Right atrium auricular region (tissue), 2 donors: ENCODE results near the gene HEXD. TPM values are rescaled to one million over a fixed set of nuclear protein-coding genes. Genes with fewer than 3 reads are reported as not detected.

ENCODE experiments used
- DNase-seq: peaks from one replicate; pipeline ENCODE4 v3.0.0-alpha.2; 2019; ENCODE audit warnings: low spot score
- H3K27ac ChIP-seq, 2 donors: fragments of 200-600 bp; sonication (generic); 1 replicate in 1 of 2; 2 replicates in 1 of 2; pipeline ENCODE4 v1.5.1; 2016 to 2019
- H3K27me3 ChIP-seq, 2 donors: fragments of 200-600 bp; sonication (generic); one replicate each; pipeline versions ENCODE4 v1.5.1 to v1.6.0; 2017 to 2019
- H3K36me3 ChIP-seq: fragments of 200-600 bp; sonication (generic); one replicate; pipeline ENCODE4 v1.5.1; 2016
- H3K4me1 ChIP-seq, 2 donors: fragments of 200-600 bp; sonication (generic); one replicate each; pipeline versions ENCODE4 v1.5.1 to v1.6.0; 2017 to 2019
- H3K4me3 ChIP-seq, 2 donors: fragments of 200-600 bp; sonication (generic); 1 replicate in 1 of 2; 2 replicates in 1 of 2; pipeline ENCODE4 v1.5.1; 2017 to 2019; ENCODE audit warnings: mild to moderate bottlenecking in 1 of 2, moderate library complexity in 1 of 2
- H3K9me3 ChIP-seq, 2 donors: fragments of 200-600 bp; sonication (generic); one replicate each; pipeline ENCODE4 v1.5.1; 2019
- total RNA-seq, 2 donors: library from RNA; depleted of rRNA; stranded (reverse); fragments of >200 nt; gene quantifications; one replicate each; pipeline ENCODE4 v1.1.0, GENCODE V29; 2016
- TF ChIP-seq, protein P1 (sequence below), 2 donors: fragments of 200-600 bp; sonication (generic); IDR thresholded peaks; one replicate each; pipeline ENCODE4 v1.5.1; 2019; ENCODE audit warnings: antibody characterized with exemption in 2 of 2

The HEXD gene
- total RNA-seq, 2 donors from 2014 or later = 11.3 to 15.6 TPM

DNA sequence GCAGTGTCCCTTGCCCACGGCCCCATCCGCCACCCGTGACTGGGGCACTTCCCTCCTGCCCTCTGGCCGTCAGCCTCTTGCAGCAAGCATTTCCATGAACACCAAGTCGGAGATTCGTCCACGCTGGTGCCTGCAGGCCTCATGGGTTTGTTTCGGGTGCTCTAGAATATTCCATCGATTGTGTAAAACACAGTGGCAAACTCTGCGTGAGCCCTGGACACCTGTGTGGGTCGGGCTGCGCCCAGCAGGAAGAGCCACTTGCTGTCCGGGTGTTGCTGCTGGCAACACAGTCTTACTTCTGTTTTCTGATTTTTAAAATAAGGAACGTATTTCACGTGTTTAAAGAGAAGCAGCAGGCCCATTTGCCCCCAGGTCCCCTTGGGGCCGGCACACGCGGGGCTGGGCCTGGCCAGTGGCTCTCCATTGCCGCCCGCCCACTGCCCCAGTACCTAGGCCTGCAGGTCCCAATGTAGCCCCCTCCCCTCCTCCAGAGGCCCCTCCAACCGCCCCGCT is 22.4 kb downstream of the HEXD start:
- TF ChIP-seq, protein P1, sequence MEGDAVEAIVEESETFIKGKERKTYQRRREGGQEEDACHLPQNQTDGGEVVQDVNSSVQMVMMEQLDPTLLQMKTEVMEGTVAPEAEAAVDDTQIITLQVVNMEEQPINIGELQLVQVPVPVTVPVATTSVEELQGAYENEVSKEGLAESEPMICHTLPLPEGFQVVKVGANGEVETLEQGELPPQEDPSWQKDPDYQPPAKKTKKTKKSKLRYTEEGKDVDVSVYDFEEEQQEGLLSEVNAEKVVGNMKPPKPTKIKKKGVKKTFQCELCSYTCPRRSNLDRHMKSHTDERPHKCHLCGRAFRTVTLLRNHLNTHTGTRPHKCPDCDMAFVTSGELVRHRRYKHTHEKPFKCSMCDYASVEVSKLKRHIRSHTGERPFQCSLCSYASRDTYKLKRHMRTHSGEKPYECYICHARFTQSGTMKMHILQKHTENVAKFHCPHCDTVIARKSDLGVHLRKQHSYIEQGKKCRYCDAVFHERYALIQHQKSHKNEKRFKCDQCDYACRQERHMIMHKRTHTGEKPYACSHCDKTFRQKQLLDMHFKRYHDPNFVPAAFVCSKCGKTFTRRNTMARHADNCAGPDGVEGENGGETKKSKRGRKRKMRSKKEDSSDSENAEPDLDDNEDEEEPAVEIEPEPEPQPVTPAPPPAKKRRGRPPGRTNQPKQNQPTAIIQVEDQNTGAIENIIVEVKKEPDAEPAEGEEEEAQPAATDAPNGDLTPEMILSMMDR (IDR thresholded peaks at IDR 0.05) = no peak
- H3K4me3 ChIP-seq = peak overlapping the region in 1 of 2 donors; percentile 13
- peaks cover 0 to 12% of the 10 kb centered on the region in 2 donors for H3K4me1 ChIP-seq
- H3K27me3 ChIP-seq = no peaks in the 10 kb centered on the region
- H3K27ac ChIP-seq = peak overlapping the region in 1 of 2 donors; percentile 12
- peaks cover 7% of the 10 kb centered on the region for H3K36me3 ChIP-seq
- DNase-seq = no peak
- no peaks in the 10 kb centered on the region for H3K9me3 ChIP-seq

DNA sequence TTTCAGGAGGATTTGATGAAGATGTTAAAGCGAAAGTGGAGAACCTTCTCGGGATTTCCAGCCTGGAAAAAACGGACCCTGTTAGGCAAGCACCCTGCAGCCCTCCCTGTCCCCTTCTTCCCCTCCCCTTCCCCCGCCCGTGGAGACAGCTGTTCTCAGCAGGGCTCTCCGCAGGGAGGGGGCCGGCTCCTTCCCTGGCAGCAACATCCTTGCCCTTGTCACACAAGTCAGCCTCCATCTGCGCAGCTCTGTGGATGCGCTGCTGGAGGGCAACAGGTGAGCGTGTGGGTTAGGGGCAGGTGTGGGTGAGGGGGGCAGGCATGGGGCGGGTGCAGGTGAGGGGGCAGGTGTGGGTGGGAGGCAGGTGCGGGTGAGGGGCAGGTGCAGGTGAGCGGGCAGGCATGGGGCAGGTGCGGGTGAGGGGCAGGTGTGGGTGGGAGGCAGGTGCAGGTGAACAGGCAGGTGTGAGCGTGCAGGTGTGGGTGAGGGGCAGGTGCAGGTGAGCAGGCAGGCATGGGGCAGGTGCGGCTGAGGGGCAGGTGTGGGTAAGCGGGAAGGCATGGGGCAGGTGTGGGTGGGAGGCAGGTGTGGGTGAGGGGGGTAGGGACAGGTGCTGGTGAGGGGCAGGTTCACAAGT is 23.0 kb downstream of the HEXD start:
- TF ChIP-seq, protein P1 (IDR thresholded peaks at IDR 0.05) = no peak
- H3K4me3 ChIP-seq = peak overlapping the region in 1 of 2 donors; percentile 13
- no peaks in the 10 kb centered on the region for H3K9me3 ChIP-seq
- H3K27ac ChIP-seq = peak overlapping the region in 1 of 2 donors; percentile 12
- peaks cover 0 to 18% of the 10 kb centered on the region in 2 donors for H3K4me1 ChIP-seq
- no peaks in the 10 kb centered on the region for H3K27me3 ChIP-seq
- DNase-seq = no peak
- peaks cover 7% of the 10 kb centered on the region for H3K36me3 ChIP-seq

DNA sequence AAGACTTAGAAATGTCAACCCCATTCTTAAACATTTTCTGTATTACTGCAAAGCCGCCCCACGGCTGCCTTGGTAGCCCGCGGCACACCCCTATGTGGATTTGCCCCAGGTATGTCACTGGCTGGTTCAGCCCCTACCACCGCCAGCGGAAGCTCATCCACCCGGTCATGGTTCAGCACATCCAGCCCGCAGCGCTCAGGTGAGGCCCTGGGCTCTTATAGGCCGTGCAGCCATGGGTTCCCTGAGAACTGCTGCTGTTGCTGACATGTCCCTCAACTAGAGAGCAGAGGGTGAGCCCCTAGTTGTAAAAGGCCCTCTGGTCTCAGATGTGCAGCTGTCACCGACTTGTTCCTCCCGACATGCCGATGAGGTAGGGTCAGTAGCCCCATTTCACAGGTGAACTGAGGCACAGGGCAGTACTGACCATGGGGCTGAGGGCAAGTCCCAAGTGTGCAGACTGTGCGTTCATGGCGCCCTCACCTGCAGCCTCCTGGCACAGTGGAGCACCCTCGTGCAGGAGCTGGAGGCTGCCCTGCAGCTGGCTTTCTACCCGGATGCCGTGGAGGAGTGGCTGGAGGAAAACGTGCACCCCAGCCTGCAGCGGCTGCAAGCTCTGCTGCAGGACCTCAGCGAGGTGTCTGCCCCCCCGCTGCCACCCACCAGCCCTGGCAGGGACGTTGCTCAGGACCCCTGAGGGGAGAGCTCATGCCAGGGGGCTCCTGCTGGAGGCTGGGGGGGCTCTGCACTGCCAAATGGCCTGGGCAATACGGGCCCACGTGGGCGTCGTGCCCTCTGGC is 23.7 kb downstream of the HEXD start:
- Histone ChIP-seq H3K36me3 (peaks cover 6% of the 10 kb centered on the region), H3K27me3 (no peaks in the 10 kb centered on the region), H3K27ac (no peak overlapping the region), H3K9me3 (no peaks in the 10 kb centered on the region), H3K4me3 (no peak overlapping the region), H3K4me1 (peaks cover 0 to 18% of the 10 kb centered on the region in 2 donors)
- DNase-seq = no peak
- TF ChIP-seq, protein P1 (IDR thresholded peaks at IDR 0.05) = no peak

DNA sequence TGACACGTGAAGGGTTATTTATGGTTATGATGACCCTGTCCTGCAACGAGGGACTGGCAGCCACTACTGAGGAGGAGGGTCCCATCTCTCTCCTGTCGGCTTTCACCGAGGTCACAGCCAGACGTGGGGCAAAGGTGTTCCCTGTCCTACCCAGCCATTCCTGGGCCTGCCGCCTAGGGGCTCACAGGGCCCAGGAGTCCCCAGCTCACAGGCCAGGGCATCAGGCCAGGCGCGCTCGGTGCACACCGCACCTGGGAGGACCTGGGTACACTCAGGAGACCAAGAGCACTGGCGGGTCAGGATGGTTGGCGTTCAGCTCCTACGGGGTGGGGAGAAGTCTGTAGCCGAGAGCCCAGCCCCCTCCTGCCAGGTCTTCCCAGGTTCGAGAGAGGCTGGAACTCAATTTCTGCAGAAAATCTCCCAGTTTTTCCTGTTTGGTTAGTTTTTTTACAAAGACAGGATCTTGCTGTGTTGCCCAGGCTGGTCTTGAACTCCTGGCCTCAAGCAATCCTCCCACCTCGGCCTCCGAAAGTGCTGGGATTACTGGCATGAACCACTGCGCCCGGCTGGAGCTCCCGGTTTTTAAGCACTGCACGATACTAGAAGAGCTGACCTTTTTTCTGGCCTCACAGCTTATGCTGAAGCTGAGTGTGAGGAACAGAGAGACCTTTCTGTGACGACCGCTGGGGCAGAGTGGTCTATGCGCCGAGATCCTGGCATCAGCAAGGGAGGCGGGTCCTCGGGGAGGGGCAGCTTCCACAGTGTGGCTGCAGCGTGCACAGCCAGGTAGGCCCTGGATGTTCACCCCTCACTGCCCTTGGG is 24.7 kb downstream of the HEXD start:
- Histone ChIP-seq H3K9me3 (no peaks in the 10 kb centered on the region), H3K27ac (no peak overlapping the region), H3K36me3 (no peaks in the 10 kb centered on the region), H3K27me3 (no peaks in the 10 kb centered on the region), H3K4me3 (no peak overlapping the region), H3K4me1 (peaks cover 0 to 18% of the 10 kb centered on the region in 2 donors)
- DNase-seq = no peak
- TF ChIP-seq, protein P1 (IDR thresholded peaks at IDR 0.05) = no peak

DNA sequence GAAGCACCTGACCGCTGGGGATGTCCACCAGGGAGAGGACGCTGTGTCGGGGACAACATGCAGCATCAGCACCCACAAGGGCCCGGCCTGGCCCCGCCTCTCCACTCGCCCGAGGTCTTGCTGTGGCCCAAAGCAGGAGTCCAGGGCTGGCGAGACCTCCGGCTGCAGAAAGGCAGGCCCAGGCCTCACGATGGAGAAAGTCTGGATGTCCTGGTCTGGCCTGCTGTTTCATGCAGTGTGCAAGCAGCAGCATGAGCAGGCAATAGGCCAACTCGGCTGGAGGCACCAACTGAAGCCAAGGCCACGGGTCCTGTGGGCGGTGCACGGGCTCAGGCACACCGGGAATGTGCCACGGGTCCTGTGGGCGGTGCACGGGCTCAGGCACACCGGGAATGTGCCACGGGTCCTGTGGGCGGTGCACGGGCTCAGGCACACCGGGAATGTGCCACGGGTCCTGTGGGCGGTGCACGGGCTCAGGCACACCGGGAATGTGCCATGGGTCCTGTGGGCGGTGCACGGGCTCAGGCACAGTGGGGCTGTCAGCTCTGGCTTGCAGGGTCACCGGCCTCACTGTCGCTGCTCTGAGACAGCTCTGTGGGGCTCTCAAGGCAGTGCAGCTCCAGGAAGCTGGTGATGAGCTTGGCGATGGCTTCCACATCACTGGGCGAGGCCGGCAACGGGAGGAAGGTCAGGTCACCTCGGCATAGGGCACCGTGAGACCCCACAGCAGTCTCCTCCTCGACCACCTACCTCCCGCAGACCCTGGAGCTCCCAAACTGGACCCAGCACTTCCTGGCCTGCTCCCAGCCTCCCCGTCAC is 25.5 kb downstream of the HEXD start:
- TF ChIP-seq, protein P1 (IDR thresholded peaks at IDR 0.05) = no peak
- no peaks in the 10 kb centered on the region for H3K27me3 ChIP-seq
- no peaks in the 10 kb centered on the region for H3K36me3 ChIP-seq
- no peak overlapping the region for H3K27ac ChIP-seq
- DNase-seq = no peak
- H3K9me3 ChIP-seq = no peaks in the 10 kb centered on the region
- H3K4me1 ChIP-seq = peaks cover 0 to 18% of the 10 kb centered on the region in 2 donors
- no peak overlapping the region for H3K4me3 ChIP-seq
